Vagina (tissue), 2 donors: ENCODE measurements around the gene CXCL6. TPM values are rescaled to one million over a fixed set of nuclear protein-coding genes. Genes with fewer than 3 reads are reported as not detected.

Experiments
- DNase-seq, 2 donors: peaks; one replicate each; pipeline ENCODE4 v3.0.0-alpha.2; 2017; ENCODE audit errors: extremely low spot score in 2 of 2
- H3K27ac ChIP-seq: fragments of 200-600 bp; sonication (generic); one replicate; pipeline ENCODE4 v1.5.1; 2019
- H3K27me3 ChIP-seq: fragments of 200-600 bp; sonication (generic); one replicate; pipeline ENCODE4 v1.5.1; 2019
- H3K36me3 ChIP-seq, 2 donors: fragments of 200-600 bp; sonication (generic); one replicate each; pipeline ENCODE4 v1.5.1; 2017 to 2019
- H3K4me1 ChIP-seq: fragments of 200-600 bp; sonication (generic); one replicate; pipeline ENCODE4 v1.5.1; 2019
- H3K4me3 ChIP-seq, 2 donors: fragments of 200-600 bp; sonication (generic); 1 replicate in 1 of 2; 2 replicates in 1 of 2; pipeline ENCODE4 v1.5.1; 2016 to 2019
- H3K9me3 ChIP-seq: fragments of 200-600 bp; sonication (generic); one replicate; pipeline ENCODE4 v1.5.1; 2019
- CTCF ChIP-seq, 3 experiments: fragments of 450-650 bp in 2 of 3; fragments of 200-600 bp in 1 of 3; sonication (generic) in 1 of 3; IDR thresholded peaks; one replicate each; pipeline ENCODE4 v1.5.1; 2017 to 2019; ENCODE audit warnings: antibody characterized with exemption in 3 of 3, mild to moderate bottlenecking in 2 of 3, moderate library complexity in 2 of 3
- POLR2A ChIP-seq, 2 donors: fragments of 450-650 bp; IDR thresholded peaks; one replicate each; pipeline ENCODE4 v1.6.1; 2017; ENCODE audit warnings: antibody characterized with exemption in 2 of 2, mild to moderate bottlenecking in 2 of 2, moderate library complexity in 2 of 2
- POLR2AphosphoS5 ChIP-seq, 2 donors: sonication (generic); formaldehyde crosslinking; IDR thresholded peaks; one replicate each; pipeline ENCODE4 v1.9.0; 2017; ENCODE audit warnings: antibody characterized with exemption in 2 of 2, mild to moderate bottlenecking in 2 of 2, low read depth in 1 of 2; ENCODE audit not compliant: insufficient read depth in 1 of 2
- intact Hi-C: fragments of 100-400 bp; cut with DNase I; formaldehyde crosslinking; loops from one replicate; pipeline ENCODE4 v1.15.1; 2023
- total RNA-seq: library from RNA; depleted of rRNA; stranded (reverse); fragments of >200 nt; gene quantifications from one replicate; pipeline ENCODE4 v1.2.3, GENCODE V29; 2016

Gene CXCL6
- total RNA-seq, 1 donor from 2014 or later: 13.8 TPM

DNA sequence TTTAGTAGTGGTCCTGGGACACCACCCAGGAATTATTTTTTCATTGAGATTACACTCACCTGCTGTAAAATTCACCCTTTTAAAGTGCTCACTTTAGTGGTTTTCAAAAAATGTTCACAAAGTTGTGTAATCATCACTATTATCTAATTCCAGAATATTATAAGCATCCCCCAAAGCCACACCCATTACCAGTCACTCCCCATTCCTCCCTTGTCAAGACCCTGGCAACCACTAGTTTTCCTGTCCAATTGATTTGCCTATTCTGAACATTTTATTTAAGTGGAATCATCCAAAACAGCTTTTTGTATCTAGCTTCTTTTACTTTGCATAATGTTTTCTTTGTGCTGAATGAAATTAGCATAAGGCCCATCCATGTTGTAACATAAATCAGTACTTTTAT lies 12.7 kb upstream of the CXCL6 start:
- H3K4me3 ChIP-seq: no peak overlapping the region
- intact Hi-C loops: no loop called here
- no peaks in the 10 kb centered on the region for H3K27me3 ChIP-seq
- H3K9me3 ChIP-seq: no peaks in the 10 kb centered on the region
- no peak for DNase-seq
- no peaks in the 10 kb centered on the region for H3K4me1 ChIP-seq
- H3K36me3 ChIP-seq: no peaks in the 10 kb centered on the region
- no peak overlapping the region for H3K27ac ChIP-seq
- TF ChIP-seq CTCF (IDR thresholded peaks at IDR 0.05) (no peak), POLR2AphosphoS5 (IDR thresholded peaks at IDR 0.05; ENCODE audit: insufficient read depth in 1 of 2, low read depth in 1 of 2) (no peak), POLR2A (IDR thresholded peaks at IDR 0.05) (no peak)

GRCh38 chr4:73828956-73829355 lies 7.5 kb upstream of the CXCL6 start:
- no peak for TF ChIP-seq CTCF (IDR thresholded peaks at IDR 0.05)
- TF ChIP-seq POLR2A (IDR thresholded peaks at IDR 0.05): no peak
- no peak for TF ChIP-seq POLR2AphosphoS5 (IDR thresholded peaks at IDR 0.05; ENCODE audit: insufficient read depth in 1 of 2, low read depth in 1 of 2)
- no peak for DNase-seq
- H3K36me3 ChIP-seq: no peaks in the 10 kb centered on the region
- H3K27me3 ChIP-seq: no peaks in the 10 kb centered on the region
- H3K4me1 ChIP-seq: no peaks in the 10 kb centered on the region
- intact Hi-C loops: no loop called here
- H3K9me3 ChIP-seq: no peaks in the 10 kb centered on the region
- no peak overlapping the region for H3K4me3 ChIP-seq
- no peak overlapping the region for H3K27ac ChIP-seq

DNA sequence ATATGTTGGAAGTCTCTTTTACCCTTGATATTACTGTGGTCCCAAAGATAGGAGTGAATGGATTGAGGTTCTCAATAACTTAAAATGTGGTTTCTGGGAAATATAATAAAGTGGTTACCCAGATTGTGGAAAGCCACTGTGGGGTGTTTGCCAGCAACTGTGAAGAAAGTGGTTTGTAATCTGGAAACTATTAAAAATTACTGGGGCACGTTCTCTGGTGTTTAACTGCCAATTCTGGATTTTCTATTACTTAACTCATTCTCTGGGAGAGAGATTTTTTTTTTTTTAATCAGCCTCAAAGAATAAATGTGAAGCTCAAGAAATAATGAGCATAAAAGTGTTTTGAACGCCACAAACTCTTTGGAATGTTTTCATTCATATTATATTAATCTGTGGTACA lies 4.9 kb upstream of the CXCL6 start:
- Histone ChIP-seq H3K9me3 (no peaks in the 10 kb centered on the region), H3K27ac (no peak overlapping the region), H3K27me3 (no peaks in the 10 kb centered on the region), H3K4me3 (no peak overlapping the region), H3K36me3 (no peaks in the 10 kb centered on the region), H3K4me1 (peaks cover 2% of the 10 kb centered on the region)
- TF ChIP-seq CTCF (IDR thresholded peaks at IDR 0.05): no peak
- TF ChIP-seq POLR2A (IDR thresholded peaks at IDR 0.05): no peak
- TF ChIP-seq POLR2AphosphoS5 (IDR thresholded peaks at IDR 0.05; ENCODE audit: insufficient read depth in 1 of 2, low read depth in 1 of 2): no peak
- intact Hi-C loops: no loop called here
- no peak for DNase-seq

DNA sequence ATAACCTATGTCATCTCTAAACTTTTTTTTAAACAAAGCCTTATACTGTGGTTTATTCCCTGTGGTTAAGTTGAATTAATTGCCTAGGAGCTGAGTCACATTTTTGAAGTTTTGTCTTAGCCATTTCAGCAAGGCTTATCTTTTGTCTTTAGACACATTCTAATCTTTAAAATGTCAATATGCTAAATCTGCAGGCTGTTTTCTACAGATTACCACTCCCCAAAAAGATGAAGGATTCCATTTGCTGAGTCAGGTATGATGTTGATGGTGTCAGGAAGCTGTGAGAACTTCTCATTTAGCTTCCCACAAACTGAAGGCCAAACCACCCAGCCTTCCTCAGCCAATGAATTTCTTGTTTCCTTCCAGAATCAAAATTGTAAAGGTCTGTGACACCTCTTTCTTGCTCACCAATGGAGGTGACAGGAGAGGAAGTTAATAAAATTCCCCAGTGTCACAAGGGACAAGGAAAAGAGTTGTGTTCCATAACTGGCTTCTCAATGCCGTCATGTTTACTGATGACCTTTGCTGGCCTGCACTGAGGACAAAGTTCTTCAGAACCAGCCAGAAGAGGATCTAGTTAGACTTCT lies 3.7 kb upstream of the CXCL6 start:
- intact Hi-C loops: no loop called here
- H3K9me3 ChIP-seq: no peaks in the 10 kb centered on the region

More for the DNA sequence above, 3.7 kb upstream of the CXCL6 start:
- Histone ChIP-seq H3K27ac (no peak overlapping the region), H3K4me1 (peaks cover 9% of the 10 kb centered on the region), H3K36me3 (no peaks in the 10 kb centered on the region), H3K4me3 (no peak overlapping the region), H3K27me3 (no peaks in the 10 kb centered on the region)
- TF ChIP-seq CTCF (IDR thresholded peaks at IDR 0.05) (no peak), POLR2AphosphoS5 (IDR thresholded peaks at IDR 0.05; ENCODE audit: insufficient read depth in 1 of 2, low read depth in 1 of 2) (no peak), POLR2A (IDR thresholded peaks at IDR 0.05) (no peak)
- DNase-seq: no peak
